ENCODE results near the gene SIAH1.
"Not testable (repeated sequence)": the region's sequence is repeated elsewhere in the genome, so short reads cannot be mapped to it uniquely, and the experiment has no call there.

SIAH1 gene, protein sequence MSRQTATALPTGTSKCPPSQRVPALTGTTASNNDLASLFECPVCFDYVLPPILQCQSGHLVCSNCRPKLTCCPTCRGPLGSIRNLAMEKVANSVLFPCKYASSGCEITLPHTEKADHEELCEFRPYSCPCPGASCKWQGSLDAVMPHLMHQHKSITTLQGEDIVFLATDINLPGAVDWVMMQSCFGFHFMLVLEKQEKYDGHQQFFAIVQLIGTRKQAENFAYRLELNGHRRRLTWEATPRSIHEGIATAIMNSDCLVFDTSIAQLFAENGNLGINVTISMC

DNA sequence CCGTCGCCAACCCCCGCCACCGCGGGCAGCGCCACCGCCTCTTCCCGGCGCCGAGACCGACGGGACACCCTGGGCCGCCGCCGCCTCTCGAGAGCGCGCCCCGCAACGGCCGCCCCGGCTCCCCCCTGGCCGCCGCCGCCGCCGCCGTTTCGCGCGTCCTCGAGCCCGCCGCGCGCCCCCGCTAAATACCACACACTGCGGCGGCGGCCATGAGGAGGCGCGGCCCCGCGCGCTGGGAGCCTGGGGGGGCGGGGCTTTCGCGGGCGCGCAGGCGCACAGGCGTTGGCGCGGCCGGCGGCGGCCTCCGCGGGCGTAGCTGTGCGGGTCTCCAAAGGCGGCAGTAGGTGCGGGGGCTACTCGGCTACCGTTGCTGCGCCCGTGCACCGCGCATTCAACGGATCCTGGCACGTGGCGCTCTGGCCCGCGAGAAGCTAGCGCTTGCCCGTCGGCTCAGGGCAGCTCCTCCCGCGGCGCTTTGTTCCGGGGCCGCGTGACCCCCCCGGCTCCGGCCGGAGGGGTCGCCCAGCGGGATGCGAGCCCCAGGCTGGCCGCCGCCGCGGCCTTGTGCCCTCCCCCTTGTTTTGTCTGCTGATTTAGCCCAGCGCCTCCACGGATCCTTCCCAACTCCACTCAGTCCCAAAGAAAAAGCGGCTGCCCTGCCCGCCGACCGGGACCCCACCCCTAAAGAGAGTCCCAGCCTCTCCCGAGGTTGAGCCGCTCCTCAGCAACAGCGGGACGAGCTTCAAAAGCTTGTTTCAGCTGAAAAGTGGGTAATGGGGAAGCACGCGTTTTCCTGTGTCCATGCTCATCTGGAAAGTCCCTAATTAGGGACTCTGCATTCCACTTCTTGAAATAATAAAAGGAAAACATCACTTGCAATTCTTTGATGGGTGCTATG lies at the start of gene SIAH1:
SIAH1 (minus strand) TSS at position 161 of the 898 bp plus-strand sequence. CDS start 22,985 bp downstream, outside the sequence.
- peak; percentile 85 to 92 for DNase-seq

DNA sequence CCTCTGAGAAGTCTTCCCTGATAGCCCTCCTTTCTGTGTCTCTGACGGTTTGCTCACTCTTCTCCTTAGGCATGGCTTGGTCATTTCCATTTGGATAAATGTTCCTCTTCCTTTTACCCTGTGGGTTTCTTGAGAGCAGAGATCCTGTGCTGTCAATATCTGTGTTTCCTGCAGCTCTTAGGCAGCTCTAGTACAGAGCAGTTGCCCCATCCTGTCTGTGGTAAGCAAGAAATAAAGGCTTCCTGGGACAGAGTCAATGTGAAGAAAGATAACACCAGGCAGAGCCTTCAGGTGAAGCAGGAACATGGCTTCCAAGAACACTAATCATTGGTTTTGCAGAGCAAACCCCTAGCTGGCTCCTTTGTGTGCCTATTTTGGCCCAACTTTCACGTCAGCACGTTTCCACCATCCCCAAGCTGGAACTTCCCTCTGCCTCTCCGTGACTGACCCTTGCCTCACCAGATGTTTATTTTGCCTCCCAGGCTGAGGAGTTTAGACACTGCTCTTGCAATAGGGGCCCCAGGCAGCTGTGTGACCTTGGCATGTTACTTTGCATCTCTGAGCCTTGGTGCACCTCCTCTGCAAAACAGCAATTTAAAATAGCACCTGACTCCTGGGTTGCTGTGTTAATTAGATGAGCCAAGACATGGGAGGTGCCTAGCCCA lies 49.6 kb upstream of the SIAH1 start:
- DNase-seq: no peak

DNA sequence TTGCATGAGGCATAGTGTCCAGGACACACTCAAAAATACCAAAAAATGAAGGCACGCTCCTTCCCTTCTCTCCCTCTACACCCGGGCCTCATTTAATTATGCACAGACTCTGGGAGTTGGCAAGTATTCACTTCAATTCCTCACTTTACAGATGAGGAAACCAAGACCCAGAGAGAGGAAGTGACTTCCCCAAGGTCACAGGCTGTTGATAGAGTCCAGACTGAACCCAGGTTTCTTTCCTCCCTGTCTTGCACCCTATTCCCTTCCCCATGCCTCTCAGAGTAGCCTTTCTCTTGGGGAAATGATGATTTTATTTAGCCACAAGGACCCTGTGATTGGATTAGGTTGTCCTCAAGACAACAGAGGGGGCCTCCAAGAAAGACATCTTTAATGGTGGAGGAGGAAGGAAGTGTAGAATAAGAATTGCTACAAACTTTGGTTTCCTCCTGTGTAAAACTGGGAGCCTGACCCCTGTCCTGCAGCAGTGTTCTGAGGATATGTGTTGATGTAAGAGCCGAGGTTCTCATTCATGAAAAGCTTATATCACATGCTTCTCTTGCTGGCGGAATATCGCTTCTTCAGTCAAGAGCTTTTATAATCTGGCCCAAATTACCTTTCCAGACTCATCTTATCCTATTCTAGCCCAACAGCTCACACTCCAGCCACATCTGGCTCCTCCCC lies 48.8 kb upstream of the SIAH1 start:
- no peak for DNase-seq

DNA sequence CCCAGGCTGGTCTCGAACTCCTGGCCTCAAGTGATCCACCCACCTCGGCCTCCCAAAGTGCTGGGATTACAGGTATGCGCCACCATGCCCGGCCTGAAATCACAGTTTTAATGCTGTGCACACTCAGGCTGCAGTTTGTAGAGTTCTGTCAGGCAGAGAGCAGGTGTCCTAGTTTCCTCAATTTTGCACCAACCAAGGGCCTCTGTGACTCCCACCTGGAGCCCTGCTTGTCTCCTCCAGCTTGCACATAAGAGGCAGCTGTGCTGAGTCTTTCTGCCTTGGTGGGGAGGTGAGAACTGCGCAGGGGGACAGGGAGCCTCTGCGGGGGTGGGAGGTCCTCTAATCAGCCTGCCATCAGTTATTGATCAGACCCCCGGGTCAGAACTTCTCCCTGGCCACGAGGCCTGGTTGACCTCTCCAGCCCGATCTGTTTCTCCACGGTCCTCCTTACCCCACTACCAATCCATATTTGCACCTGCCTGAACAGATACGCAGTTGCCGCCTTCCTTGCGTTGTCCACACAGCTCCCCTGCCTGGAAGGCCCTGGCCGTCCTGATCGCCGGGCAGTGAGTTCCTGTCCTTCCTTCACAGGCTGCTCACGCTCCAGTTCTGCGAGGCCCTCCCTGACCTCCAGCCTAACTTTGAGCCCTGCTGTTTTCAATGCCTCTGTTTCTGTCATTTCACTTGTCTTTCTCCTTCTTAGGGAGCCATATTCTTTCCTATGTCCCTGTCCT lies 48.1 kb upstream of the SIAH1 start:
- no peak for DNase-seq

DNA sequence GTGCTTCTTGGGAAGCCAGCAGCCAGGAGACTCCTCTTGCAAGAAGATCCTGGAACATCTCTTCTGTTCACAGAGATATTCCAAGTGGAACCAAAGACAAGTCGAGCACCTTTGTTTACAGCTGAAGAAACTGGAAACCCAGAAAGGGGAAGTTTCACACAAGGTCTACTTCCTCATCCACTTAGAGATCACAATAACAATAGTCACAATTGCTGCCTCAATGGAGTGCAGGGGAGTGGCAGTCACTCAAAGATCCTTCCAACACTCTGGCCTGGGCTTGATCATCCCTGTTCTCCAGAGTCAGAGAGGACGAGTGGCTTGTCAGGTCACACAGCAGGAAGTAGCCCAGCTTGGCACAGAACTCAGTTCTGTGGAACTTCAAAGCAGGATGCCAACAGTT lies 46.9 kb upstream of the SIAH1 start:
- DNase-seq: peak in 1 of 2 donors; percentile 12

DNA sequence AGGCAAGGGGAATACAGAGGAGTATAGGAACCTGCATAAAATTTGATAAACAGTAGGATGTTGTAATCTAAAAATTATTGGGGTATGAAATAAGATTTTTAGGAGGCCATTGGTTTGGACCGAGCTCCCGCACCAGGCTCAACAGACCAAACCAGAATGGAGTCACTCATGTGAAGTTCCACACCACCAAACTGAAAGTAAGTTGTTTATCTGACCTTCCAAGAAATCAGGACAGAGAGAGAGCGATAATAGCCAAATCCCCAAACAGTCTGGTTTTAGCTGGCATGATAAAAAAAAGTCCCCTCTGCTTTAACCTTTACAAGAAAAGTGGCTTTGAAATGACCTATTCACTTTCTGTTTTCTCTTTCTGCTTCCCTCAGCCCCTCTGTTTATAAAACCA lies 45.7 kb upstream of the SIAH1 start:
- DNase-seq: no peak

DNA sequence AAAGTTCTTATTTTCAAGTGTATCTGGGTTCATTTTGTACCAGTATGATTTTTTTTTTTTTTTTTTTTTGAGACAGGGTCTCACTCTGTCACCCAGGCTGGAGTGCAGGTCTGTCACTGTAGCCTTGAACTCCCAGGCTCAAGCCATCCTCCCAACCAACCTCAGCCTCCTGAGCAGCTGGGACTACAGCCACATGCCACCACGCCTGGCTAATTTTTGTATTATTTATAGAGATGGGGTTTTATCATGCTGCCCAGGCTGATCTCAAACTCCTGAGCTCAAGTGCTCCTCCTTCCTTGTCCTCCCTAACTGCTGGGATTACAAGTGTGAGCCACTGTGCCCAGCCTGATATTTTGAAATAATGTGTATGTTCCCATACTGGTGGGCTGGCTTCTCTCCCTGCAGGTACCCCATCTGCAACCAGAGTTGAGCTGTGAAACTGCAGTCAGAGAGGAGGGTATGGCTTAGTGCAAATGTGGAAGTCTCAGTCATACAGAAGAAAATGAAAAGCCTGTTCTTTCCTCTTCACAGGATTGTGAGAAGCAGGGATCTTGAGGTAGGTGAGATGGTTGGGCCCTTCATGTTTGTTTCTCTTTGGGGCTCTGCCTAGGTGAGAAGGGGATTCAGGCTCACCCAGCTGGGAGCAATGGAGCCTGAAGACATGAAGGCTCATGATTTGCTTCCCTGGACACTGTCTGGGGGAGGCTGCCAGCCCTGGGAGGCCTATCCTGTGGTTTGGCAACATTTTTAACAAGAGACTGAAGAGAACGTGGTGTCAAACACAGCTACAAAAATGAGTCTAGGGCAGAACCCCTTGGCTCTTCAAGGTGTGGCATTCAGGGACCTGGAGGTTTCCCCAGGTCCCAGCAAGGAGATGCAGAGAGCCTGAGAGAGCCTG lies 41.3 kb upstream of the SIAH1 start:
- no peak for DNase-seq

DNA sequence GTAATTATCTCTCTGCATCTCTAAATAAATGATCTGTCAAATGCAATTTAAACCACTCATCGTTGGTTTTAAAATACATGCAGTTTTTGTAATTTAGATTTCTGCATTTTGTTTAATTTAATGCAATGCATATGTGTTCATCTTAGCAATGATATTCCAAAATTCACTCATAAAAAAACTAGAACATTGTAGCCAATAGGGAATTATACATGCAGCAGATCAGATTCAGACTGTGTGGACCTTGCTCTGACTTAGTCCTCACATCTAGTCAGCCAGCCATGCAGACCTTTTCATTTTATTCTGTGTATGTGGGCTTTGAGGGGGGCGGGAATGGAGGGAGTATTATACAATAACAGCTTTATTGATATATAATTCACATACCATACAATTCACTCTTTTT lies 37.3 kb upstream of the SIAH1 start:
- DNase-seq: no peak

DNA sequence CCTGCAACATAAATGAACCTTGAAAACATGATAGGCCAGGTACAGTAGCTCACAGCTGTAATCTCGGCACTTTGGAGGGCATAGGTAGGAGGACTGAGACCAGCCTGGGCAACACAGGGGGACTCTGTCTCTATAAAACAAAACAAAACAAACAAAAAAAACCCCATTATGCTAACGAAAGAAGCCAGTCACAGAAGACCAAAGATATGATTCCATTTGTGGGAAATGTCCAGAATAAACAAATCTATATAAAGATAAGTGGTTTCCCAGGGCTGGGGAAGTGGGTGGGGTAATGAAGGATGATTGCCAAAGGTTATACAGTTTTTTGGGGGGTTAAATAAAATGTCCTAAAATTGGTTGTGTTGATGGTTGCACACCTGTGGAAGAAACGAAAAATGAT lies 36.5 kb upstream of the SIAH1 start:
- DNase-seq: no peak

DNA sequence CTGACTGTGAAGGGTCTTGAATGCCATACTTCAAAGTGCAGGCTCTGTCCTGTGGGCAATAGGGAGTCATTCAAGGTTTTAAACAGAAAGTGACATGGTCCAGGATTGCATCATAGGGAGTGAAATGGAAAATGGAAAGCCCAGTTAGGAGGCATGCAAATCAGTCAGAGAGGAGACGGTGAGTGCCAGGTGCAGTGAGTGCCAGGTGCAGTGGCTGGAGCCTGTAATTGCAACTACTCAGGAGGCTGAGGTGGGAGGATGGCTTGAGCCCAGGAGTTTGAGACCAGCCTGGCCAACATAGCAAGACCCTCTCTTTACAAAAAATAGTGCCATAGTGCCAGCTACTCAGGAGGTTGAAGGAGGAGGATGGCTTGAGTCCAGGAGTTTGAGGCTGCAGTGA lies 35.2 kb upstream of the SIAH1 start:
- no peak for DNase-seq

DNA sequence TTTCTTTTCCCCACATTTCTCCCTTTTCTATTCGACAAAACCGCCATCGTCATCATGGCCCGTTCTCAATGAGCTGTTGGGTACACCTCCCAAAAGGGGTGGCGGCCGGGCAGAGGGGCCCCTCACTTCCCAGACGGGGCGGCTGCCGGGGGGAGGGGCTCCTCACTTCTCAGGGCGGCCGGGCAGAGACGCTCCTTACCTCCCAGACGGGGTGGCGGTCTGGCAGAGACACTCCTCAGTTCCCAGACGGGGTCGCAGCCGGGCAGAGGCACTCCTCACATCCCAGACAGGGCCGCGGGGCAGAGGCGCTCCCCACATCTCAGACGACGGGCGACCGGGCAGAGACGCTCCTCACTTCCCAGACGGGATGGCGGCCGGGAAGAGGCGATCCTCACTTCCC lies 31.4 kb upstream of the SIAH1 start:
- not testable (repeated sequence) for DNase-seq

DNA sequence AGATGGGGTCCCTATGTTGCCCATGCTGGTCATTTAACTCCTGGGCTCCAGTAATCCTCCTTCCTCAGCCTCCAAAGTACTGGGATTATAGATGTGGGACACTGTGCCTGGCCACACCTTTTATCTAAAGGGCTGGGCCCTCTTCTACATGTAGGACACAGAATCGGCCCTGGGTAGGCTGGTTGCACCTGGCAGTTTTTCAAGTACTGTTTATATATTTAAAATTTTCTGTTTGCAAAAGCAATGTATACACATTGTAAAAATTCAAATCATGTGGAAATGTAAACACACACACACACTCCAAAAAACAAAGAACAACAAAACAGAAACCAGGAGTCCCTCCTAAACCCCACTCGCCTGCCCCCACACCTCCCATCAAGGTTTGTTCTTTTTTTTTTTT lies 28.1 kb upstream of the SIAH1 start:
- DNase-seq: no peak

DNA sequence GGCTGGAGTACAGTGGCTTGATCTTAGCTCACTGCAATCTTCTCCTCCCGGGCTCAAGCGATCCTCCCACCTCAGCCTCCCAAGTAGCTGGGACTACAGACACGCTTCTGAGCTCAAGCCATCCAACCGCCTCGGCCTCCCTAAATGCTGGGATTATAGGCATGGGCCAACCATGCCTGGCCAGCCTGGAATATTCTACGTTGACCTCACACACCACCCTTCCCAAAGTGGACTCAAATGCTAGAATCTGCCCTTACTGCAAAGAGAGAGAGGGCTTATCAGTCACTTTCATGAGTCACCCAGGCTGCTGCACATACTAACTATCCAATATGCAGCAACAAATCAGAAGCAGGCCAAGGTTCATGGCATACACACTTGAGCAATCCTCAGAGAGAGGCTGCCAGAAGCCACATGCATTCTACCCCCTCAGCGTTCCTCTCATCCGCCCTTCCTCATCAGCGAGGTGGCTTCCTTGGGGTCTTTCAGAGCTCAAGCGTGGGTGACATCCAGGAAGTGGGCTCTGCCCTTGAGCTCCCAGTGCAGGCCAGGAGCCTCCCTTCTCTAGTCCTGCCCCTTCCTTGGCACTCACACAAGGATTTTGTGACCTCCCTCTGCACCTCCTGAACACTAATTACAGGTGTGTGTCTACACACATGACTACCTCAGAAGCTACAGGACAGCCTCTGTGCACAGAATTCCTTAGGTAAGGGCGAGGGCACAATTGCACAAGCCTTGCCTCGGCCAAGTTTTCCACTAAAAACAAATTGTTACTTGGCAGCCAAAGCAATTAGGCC lies 24.8 kb upstream of the SIAH1 start:
- no peak for DNase-seq

DNA sequence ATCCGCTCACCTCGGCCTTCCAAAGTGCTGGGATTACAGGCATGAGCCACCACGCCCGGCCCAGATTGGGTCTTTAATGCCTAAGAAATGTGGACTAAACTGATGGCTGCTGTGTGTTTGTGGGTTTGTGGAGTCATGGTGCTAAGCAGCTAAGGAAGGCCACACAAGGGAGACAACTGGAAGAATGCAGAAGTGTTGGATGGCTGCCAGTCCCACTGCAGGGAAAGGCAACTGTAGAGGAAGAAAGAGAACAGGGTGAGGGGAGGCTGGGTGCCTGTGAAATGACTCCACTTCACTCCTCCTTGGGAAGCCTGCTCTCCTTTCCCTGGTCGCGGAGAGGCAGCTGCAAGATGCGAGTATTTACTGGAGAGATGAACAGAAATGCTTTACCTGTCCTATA lies 23.5 kb upstream of the SIAH1 start:
- DNase-seq: no peak

DNA sequence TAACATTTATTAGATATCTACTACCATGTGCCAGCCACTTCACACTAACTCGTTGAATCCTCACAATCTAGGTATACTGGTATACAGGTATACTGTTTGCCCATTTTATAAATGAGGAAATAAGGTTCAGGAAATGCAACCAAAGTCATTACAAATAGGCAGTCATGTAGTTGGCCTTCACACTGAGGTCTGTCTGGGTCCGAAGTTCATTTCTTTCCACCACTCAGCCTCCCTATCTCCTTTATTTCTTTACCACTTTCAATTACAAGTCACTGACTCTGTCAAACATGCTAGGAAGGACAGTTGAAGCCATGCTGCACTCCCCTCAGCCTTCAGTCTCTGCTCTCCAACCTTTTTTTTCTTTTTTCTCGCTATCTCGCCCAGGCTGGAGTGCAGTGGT lies 20.7 kb upstream of the SIAH1 start:
- DNase-seq: no peak

DNA sequence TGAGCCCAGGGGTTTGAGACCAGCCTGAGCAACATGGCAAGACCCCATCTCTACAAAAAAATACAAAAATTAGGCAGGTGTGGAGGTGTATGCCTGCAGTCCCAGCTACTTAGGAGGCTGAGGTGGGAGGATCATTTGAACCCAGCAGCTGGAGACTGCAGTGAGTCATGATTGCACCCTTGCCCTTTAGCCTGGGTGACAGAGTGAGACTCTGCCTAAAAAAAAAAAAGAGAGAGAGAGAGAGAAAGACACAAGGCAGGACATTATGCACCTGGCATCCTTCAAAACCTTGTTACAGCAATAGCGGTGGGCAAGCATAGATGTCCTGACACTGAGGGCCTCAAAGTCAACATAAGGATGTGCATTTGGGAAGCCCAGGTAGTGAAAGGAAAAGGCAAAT lies 19.9 kb upstream of the SIAH1 start:
- no peak for DNase-seq

DNA sequence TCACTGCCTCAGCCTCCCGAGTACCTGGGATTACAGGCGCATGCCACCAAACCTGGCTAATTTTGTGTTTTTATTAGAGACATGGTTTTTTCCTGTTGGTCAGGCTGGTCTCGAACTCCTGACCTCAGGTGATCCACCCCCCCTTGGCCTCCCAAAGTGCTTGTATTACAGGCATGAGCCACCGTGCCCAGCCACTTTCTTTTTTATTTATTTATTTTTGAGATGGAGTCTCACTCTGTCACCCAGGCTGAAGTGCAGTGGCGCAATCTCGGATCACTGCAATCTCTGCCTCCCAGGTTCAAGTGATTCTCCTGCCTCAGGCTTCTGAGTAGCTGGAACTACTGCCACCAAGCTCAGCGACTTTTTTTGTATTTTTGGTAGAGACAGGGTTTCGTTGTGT lies 17.3 kb upstream of the SIAH1 start:
- DNase-seq: not testable (repeated sequence)

DNA sequence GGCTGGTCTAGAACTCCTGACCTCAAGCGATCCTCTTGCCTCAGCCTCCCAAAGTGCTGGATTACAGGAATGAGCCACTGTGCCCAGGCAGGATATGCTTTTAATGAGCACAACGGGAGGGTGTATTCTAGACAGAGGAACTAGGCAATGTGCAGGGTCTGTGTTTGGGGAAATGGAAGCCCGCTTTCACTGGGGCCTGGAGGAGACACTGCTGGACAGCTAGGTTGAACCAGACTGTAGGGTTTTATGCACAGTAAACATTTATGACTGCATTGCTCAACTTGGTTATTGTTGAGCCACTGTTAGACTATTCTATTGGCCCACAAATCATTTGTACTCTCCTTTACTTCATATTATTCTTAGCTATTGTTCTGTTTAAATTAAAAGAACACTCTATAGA lies 10.2 kb upstream of the SIAH1 start:
- DNase-seq: no peak

DNA sequence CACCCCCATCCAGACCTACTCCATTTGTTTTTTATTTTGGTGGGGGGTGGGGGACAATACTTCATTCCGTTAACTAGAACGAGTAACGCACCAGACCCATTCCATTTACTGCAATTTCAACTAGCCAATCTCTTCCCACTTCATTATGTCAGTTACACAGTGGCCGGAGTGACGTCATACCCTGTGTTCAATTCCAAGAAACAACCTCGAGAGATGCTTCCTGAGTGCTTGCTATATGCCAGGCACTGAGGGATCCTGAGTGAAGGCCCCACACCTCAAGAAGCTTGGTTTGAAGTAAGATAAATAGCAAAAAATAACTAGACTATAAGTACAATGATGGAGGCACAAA lies 9.1 kb upstream of the SIAH1 start:
- no peak for DNase-seq

DNA sequence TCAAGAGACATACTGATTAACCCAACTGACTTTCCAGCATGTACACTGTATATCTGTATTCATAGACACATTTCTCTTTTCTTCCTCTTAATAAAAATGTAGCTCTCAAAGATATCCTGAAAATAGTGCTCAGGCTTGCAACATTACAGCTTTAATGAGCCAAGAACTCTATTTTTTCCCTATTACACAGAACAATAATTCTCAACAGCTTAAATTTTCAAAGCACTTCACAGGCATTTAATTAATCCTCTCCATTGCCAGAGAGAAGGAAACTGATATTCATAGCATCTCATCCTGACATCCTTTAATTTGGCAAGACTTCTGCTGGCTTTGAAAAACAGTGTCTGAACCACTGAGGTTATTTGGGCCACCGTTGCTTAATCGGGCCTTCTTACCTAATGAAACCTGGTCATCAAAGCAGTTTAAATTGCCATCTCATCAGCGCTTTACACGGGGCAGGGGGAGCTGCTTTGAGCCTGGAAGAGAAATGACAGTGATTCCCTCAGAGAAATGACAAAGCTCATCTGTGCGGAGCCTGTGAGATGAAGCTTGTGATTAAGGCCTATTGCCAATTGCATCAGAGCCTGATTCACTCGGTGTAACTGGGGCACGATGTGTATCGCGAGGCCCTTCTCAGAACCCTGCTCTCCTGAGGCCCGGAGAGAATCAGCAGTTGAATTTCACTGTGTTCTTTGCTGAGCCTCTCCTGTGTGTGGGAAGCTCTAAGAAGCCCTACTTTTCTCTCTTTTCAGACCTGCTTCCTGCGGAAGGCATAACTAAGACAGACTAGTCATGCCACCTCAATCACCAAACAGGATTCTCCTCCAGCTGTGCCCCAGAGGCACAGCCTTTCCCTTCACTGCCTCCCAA lies 8.5 kb upstream of the SIAH1 start:
- no peak for DNase-seq
